K562 treated with DMSO at 1 percent for 4 hours (cell line): Measurements from ENCODE around the gene PATJ. TPM values are rescaled to one million over a fixed set of nuclear protein-coding genes. Genes with fewer than 3 reads are reported as not detected.

Experiments
- total RNA-seq: library from RNA; unstranded; fragments of 300-600 nt; gene quantifications from 2 replicates; pipeline ENCODE4 v1.2.3, GENCODE V29; 2022; ENCODE audit not compliant: insufficient read depth

Gene PATJ
- total RNA-seq, result not detected in 2 replicates

GRCh38 chr1:61741711-61742619 is at the start of gene PATJ:
TSS of gene PATJ (plus strand) at chr1:61742480. CDS start at chr1:61762893, 20,413 bp downstream.

GRCh38 chr1:61724813-61725694 is 17.2 kb upstream of the PATJ start, which contains the start of gene TM2D1:
TSS of gene TM2D1 (minus strand) at chr1:61725141. CDS start at chr1:61725120, 21 bp downstream.

DNA sequence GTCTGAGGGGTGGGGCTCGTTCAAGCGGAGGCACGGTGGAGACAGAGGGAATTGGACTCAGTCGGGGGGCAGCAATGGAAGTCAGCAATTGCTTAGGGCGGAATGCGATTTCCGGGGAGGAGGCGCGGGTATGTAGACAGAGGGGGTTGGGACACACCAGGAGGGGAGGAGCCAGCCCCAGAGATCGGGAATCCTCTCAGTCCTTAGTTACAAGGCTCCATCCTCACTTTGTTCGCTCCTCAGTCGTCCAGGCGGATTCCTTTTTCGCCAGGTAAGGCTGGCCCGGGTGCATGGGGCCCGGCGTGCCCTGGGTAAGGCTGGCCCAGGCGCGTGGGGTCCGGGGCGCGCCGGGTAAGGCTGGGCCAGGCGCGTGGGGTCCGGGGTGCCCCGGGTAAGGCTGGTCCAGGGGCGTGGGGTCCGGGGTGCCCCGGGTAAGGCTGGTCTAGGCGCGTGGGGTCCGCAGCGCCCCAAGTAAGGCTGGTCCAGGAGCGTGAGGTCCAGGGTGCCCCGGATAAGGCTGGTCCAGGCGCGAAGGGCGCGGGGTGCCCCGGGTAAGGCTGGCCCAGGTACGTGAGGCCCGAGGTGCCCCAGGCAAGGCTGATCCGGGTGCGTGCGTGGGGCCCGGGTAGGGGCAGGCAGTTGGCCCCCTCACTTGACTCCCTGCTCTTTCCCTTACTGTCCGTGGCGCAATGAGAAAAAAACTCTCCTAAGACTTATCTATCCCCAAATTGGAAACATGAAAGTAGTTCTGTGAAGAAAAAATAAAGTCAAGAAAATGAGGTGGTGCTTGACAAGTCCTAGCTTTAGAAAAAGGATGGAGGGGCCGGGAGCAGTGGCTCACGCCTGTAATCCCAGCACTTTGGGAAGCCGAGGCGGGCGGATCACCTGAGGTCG is 452.6 kb downstream of the PATJ start, which contains the start of gene L1TD1:
Gene L1TD1, plus strand, starts transcription at position 199 of the 894 bp plus-strand sequence. CDS start 11,780 bp downstream, outside the sequence.

Other genes with a start within 250 kb of the PATJ start
- 32.4 and 35.2 TPM in 2 replicates for gene TM2D1, start 17.3 kb upstream of the PATJ start, total RNA-seq